Neuron (in vitro differentiated cells): ENCODE measurements around the gene CD80.
"Not testable (repeated sequence)": the region's sequence is repeated elsewhere in the genome, so short reads cannot be mapped to it uniquely, and the experiment has no call there.

Experiments
- H2AFZ ChIP-seq: one replicate; pipeline ENCODE4 v1.6.1; 2013; ENCODE audit warnings: low read depth, mild to moderate bottlenecking, inconsistent platforms, low read length, moderate library complexity
- H3K27me3 ChIP-seq: one replicate; pipeline ENCODE4 v1.6.1; 2013; ENCODE audit warnings: low read length; ENCODE audit not compliant: insufficient read depth
- H3K36me3 ChIP-seq: one replicate; pipeline ENCODE4 v1.6.1; 2013; ENCODE audit warnings: low read length; ENCODE audit not compliant: insufficient read depth
- H3K4me1 ChIP-seq: one replicate; pipeline ENCODE4 v1.6.1; 2013; ENCODE audit warnings: low read length; ENCODE audit not compliant: insufficient read depth
- H3K4me3 ChIP-seq: 2 replicates; pipeline ENCODE4 v1.5.1; 2013; ENCODE audit warnings: mild to moderate bottlenecking, low read length, moderate library complexity
- H3K9me3 ChIP-seq: one replicate; pipeline ENCODE4 v1.6.1; 2013; ENCODE audit warnings: low read length

CD80 gene

DNA sequence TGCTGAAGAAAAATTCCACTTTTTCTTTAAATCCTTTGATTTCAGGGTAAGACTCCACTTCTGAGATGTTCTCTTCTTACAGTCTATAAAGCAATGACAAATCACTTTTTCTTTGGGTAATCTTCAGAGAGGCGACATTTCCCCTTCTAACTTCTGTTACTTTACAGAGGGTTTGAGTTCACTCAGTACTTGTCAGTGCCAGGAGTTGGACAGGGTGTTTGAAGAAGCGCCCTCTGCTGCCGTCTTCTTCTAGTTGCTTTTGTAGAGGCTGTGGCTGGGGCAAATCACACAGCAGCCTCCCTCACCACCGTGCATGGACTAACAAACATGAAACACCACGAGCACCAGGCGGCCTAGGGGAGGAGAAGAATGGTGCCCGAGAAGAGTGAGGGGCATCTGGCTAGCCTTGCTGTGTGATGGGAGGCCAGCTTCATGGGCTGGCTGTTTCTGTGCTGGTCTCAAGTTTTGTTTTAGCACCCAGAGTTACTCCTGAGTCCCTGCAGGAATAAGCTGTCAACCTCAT is at the start of gene CD80:
TSS of gene CD80 (minus strand) at position 174 of the 523 bp plus-strand sequence. CDS start 1,886 bp downstream, outside the sequence.
- Histone ChIP-seq H2AFZ (no peak within 1 kb of the TSS), H3K4me1 (no peaks in the 10 kb centered on the region), H3K27me3 (peaks cover 3% of the 10 kb centered on the region), H3K9me3 (no peaks in the 10 kb centered on the region), H3K36me3 (no peaks in the 10 kb centered on the region), H3K4me3 (no peak within 1 kb of the TSS)

- Histone ChIP-seq H2AFZ (no peak overlapping the region), H3K4me1 (no peaks in the 10 kb centered on the region), H3K27me3 (peaks cover 3% of the 10 kb centered on the region), H3K4me3 (no peak overlapping the region), H3K9me3 (no peaks in the 10 kb centered on the region), H3K36me3 (no peaks in the 10 kb centered on the region)
Measured at GRCh38 chr3:119608405-119609000, 49.1 kb upstream of the CD80 start.

DNA sequence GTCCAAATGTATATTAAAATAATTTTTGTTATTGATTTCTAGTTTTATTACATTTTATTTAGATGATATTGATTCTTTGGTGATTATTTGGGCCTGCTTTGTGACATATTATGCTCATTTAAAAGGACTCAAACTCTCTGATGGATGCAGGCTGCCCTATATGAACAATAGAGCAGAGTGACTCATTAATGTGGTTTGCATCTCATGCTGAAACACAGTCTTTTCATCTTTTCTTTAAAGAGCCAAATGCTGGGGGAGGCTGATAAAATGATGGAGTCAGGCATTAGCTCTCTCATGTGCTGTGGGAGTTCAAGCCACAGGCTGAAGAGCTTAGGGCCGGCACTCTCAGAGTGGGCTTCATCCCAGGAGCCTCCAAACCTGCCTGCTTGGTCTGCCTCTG is 45.5 kb upstream of the CD80 start:
- Histone ChIP-seq H3K9me3 (no peaks in the 10 kb centered on the region), H2AFZ (no peak overlapping the region), H3K36me3 (no peaks in the 10 kb centered on the region), H3K4me3 (no peak overlapping the region), H3K27me3 (peaks cover 3% of the 10 kb centered on the region), H3K4me1 (no peaks in the 10 kb centered on the region)

GRCh38 chr3:119602676-119603075 is 43.3 kb upstream of the CD80 start:
- Histone ChIP-seq H3K27me3 (peaks cover 7% of the 10 kb centered on the region), H3K4me1 (no peaks in the 10 kb centered on the region), H3K4me3 (no peak overlapping the region)

DNA sequence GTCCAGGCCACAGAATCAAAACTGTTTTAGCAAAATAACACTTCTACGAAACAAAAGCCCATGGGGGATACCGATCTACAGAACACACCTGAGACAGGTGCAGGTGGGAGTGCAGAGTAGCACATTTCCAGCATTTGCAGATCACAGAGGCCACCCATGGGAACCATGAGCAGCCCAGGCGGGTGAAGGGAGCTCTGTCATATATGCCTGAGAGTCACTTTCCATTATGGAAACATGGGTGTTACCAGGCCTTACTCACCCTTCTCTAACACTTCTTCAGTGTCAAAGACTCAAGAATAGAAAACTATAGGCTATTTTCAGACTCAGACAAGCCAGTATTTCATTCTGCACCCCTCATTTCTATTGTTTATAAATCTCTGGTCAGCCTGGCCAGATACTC is 41.7 kb upstream of the CD80 start:
- Histone ChIP-seq H3K36me3 (no peaks in the 10 kb centered on the region), H3K9me3 (no peaks in the 10 kb centered on the region), H3K4me1 (no peaks in the 10 kb centered on the region), H3K4me3 (no peak overlapping the region), H2AFZ (no peak overlapping the region), H3K27me3 (peaks cover 7% of the 10 kb centered on the region)

More at GRCh38 chr3:119602676-119603075, 43.3 kb upstream of the CD80 start:
- Histone ChIP-seq H3K9me3 (no peaks in the 10 kb centered on the region), H3K36me3 (no peaks in the 10 kb centered on the region), H2AFZ (no peak overlapping the region)

- H3K27me3 ChIP-seq: peaks cover 7% of the 10 kb centered on the region
- H2AFZ ChIP-seq: no peak overlapping the region
Measured at GRCh38 chr3:119600732-119601131, 41.3 kb upstream of the CD80 start.

DNA sequence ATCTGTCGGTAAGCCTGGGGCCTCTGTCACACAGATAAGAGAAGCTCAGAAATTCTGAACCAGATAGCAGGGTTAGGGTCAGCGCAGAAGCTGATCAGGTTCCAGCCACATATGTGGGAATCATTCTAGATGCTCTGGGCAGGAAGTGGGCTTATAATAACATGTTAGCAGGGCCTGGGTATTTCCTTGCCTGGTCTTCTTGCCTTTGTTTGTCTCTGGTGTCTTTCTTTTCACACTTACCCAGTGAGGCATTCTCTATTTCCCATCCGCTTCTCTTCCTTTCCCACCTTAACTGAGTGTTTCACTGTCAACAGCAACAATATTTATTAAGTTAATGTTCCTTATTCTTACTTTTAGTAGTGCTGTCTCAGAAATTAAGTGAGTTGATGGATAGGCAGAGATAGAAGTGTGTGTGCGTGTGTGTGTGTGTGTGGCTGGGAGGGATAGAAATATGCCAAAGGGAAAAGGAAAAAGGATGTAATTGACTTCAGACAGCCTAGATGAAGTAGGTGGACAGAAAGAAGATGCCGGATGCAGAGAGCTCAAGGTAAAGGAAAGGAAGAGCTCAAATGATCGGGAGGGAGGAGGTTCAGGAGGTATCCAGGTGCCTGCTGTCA is 40.3 kb upstream of the CD80 start:
- Histone ChIP-seq H2AFZ (no peak overlapping the region), H3K27me3 (peaks cover 3% of the 10 kb centered on the region), H3K4me1 (no peaks in the 10 kb centered on the region), H3K4me3 (no peak overlapping the region), H3K9me3 (no peaks in the 10 kb centered on the region), H3K36me3 (no peaks in the 10 kb centered on the region)

More at GRCh38 chr3:119600732-119601131, 41.3 kb upstream of the CD80 start:
- H3K4me3 ChIP-seq: no peak overlapping the region
- H3K36me3 ChIP-seq: no peaks in the 10 kb centered on the region
- no peaks in the 10 kb centered on the region for H3K9me3 ChIP-seq
- H3K4me1 ChIP-seq: no peaks in the 10 kb centered on the region

- peaks cover 3% of the 10 kb centered on the region for H3K27me3 ChIP-seq
- H2AFZ ChIP-seq: no peak overlapping the region
- H3K9me3 ChIP-seq: no peaks in the 10 kb centered on the region
- H3K4me3 ChIP-seq: no peak overlapping the region
- no peaks in the 10 kb centered on the region for H3K4me1 ChIP-seq
- H3K36me3 ChIP-seq: no peaks in the 10 kb centered on the region
Measured at GRCh38 chr3:119598410-119599098, 39.1 kb upstream of the CD80 start.

- Histone ChIP-seq H3K36me3 (no peaks in the 10 kb centered on the region), H3K4me1 (no peaks in the 10 kb centered on the region), H3K9me3 (no peaks in the 10 kb centered on the region)
Measured at GRCh38 chr3:119597548-119598288, 38.3 kb upstream of the CD80 start, which contains the start of gene PLA1A. PLA1A (plus strand) TSS chr3:119597885; CDS start chr3:119597914, 29 bp downstream.

DNA sequence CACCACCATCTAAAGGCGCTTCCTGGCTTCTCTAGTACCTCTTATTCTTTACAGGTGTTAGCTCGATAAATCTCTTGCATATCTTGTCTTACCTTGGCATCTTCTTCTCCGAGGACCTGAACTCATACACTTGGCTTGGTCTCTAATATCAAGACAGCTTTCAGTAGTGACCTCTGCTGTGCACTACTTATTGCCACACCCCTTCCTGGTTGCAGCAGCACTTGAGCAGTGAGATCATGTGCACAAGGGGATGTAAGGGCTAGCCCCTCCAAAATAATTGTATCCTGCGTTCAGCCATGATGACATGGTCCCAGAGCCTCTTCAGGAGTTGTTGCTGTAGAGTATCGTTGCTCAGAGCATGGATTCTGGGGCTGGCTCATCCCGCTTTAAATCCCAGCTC is 37.0 kb upstream of the CD80 start:
- Histone ChIP-seq H3K27me3 (peaks cover 7% of the 10 kb centered on the region), H3K9me3 (no peaks in the 10 kb centered on the region), H3K36me3 (no peaks in the 10 kb centered on the region), H3K4me3 (no peak overlapping the region), H2AFZ (no peak overlapping the region), H3K4me1 (no peaks in the 10 kb centered on the region)

More at GRCh38 chr3:119597548-119598288, 38.3 kb upstream of the CD80 start, which contains the start of gene PLA1A:
- Histone ChIP-seq H2AFZ (no peak within 1 kb of the TSS), H3K27me3 (peaks cover 3% of the 10 kb centered on the region), H3K4me3 (no peak within 1 kb of the TSS)

GRCh38 chr3:119595639-119596334 is 36.4 kb upstream of the CD80 start:
- Histone ChIP-seq H3K4me1 (no peaks in the 10 kb centered on the region), H3K27me3 (peaks cover 7% of the 10 kb centered on the region), H3K9me3 (no peaks in the 10 kb centered on the region), H3K36me3 (no peaks in the 10 kb centered on the region), H3K4me3 (no peak overlapping the region), H2AFZ (no peak overlapping the region)

- not testable (repeated sequence) for H3K27me3 ChIP-seq, H3K9me3 ChIP-seq, H3K36me3 ChIP-seq, H2AFZ ChIP-seq, H3K4me1 ChIP-seq, H3K4me3 ChIP-seq
Measured at GRCh38 chr3:119594929-119595328, 35.5 kb upstream of the CD80 start.
